Measurements from ENCODE around the gene HDAC4.

DNA sequence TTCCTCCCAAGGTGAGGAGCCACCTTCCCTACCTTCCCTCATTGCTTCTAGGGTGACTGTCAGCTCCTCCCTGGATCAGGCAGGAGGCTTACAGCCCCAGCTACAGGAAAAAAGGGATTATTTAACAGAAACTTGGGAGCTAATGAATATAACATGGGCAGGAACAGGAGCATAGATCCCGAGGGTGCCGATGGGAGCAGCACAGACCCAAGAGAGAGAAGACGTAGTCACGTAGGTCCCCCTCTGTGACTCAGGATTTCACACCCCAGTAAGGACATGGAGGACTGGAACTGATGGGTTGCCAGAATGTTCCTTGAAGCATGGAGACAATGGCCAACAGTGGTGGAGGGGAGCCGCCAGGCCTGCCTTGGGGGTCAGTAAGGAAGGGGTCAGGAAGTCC is 10.3 kb upstream of the HDAC4 start:
- TF ChIP-seq CBFB (IDR thresholded peaks at IDR 0.05; ENCODE audit: low read depth) (no peak), ZNF207 (IDR thresholded peaks at IDR 0.05; ENCODE audit: borderline replicate concordance) (no peak), SMAD1 (IDR thresholded peaks at IDR 0.05; ENCODE audit: low read depth, partially characterized antibody) (no peak), POLR2A (IDR thresholded peaks at IDR 0.05; ENCODE audit: low read depth, low read length) (no peak), EZH2 (IDR thresholded peaks at IDR 0.05; ENCODE audit: borderline replicate concordance, control insufficient read depth, low read depth, low read length) (no peak), ATF7 (IDR thresholded peaks at IDR 0.05; ENCODE audit: low read depth) (no peak), FOS (IDR thresholded peaks at IDR 0.05; ENCODE audit: borderline replicate concordance, extremely low read depth, insufficient read length) (no peak), BHLHE40 (IDR thresholded peaks at IDR 0.05; ENCODE audit: borderline replicate concordance in 1 of 2, low read depth in 2 of 2, low read length in 1 of 2) (no peak), YY1 (IDR thresholded peaks at IDR 0.05; ENCODE audit: low read depth, low read length) (no peak), POLR2AphosphoS5 (IDR thresholded peaks at IDR 0.05; ENCODE audit: low read length) (no peak), HDAC6 (IDR thresholded peaks at IDR 0.05; ENCODE audit: unreplicated experiment) (no peak)
- TF ChIP-seq, protein P1, sequence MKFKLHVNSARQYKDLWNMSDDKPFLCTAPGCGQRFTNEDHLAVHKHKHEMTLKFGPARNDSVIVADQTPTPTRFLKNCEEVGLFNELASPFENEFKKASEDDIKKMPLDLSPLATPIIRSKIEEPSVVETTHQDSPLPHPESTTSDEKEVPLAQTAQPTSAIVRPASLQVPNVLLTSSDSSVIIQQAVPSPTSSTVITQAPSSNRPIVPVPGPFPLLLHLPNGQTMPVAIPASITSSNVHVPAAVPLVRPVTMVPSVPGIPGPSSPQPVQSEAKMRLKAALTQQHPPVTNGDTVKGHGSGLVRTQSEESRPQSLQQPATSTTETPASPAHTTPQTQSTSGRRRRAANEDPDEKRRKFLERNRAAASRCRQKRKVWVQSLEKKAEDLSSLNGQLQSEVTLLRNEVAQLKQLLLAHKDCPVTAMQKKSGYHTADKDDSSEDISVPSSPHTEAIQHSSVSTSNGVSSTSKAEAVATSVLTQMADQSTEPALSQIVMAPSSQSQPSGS (IDR thresholded peaks at IDR 0.05; ENCODE audit: low read length), result no peak

Data from GM12878 (cell line).